CD4-positive, alpha-beta T cell treated with Interleukin-2 at 100 ng/mL for 4 hours (primary cell): Measurements from ENCODE around the gene C1S.
A peak's percentile ranks its signal among the peaks of the same experiment; 100 is the strongest.
"Not testable (repeated sequence)": the region's sequence is repeated elsewhere in the genome, so short reads cannot be mapped to it uniquely, and the experiment has no call there.

Experiments used
- DNase-seq: peaks from one replicate; pipeline ENCODE4 v3.0.0-alpha.2; 2020; ENCODE audit warnings: low spot score

Gene C1S

GRCh38 chr12:7103837-7104584 lies 43.5 kb downstream of the C1S start:
- DNase-seq = no peak

GRCh38 chr12:7106082-7106481 lies 45.6 kb downstream of the C1S start:
- no peak for DNase-seq

DNA sequence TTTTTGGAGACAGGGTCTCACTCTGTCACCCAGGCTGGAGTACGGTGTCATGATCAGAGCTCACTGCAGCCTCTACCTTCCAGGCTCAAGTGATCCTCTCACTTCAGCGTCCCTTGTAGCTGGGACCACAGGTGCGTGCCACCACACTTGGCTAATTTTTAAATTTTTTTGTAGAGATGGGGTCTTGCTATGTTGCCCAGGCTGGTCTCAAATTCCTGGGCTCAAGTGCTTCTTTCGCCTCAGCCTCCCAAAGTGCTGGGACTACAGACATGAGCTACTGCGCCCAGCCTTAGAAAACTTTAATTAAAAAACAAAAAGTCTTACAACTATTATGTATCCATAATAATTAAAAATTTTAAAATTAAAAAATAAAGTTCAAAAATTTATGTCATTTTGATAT lies 46.7 kb downstream of the C1S start:
- not testable (repeated sequence) for DNase-seq

GRCh38 chr12:7107636-7108002 lies 47.1 kb downstream of the C1S start:
- no peak for DNase-seq

- DNase-seq = peak; percentile 76
Observed at GRCh38 chr12:7108003-7108795, 47.7 kb downstream of the C1S start.

DNA sequence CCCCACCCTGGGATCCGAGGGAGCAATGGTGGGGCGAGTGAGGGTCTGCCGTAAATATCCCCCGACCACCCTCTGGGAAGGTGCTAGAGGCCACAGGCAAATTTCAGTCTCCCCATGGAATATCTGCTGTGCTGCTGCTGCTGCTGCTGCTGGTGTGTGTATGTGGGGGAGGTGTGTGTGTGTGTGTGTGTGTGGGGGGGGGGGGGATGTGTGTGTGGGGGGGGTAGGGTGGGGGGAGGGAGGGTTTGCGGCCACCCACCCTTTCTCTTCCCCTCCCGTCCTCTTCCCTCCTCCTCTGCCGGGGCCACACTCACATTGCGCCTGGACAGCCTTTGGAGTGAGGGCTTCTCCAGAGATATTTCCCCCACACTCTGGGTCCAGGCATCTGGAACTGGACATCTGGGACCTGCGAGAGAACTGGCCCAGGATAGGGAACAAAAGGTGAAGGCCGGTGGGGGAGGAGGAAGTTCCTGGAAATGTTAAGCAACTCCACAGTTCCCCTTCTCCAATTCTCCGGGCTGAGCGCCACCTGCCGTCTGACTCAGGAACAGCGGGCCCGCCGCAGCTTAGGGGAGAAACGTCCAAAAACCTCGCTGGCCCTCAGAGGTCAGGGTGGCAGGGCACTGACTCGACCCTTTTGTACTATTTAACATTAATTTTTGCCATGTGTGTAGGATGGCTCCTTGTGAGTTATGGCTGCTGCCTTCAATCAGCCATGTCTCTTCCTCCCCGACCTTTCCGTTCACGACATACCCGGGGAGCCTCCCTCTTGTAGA lies 48.5 kb downstream of the C1S start, which contains the start of gene C1RL:
TSS of gene C1RL (minus strand) at position 419 of the 776 bp plus-strand sequence. CDS start at position 385, 34 bp downstream.
- DNase-seq = peak; percentile 82

- DNase-seq = no peak
Observed at GRCh38 chr12:7109572-7109920, 49.0 kb downstream of the C1S start.

- DNase-seq = no peak
Observed at GRCh38 chr12:7110661-7111060, 50.1 kb downstream of the C1S start.

DNA sequence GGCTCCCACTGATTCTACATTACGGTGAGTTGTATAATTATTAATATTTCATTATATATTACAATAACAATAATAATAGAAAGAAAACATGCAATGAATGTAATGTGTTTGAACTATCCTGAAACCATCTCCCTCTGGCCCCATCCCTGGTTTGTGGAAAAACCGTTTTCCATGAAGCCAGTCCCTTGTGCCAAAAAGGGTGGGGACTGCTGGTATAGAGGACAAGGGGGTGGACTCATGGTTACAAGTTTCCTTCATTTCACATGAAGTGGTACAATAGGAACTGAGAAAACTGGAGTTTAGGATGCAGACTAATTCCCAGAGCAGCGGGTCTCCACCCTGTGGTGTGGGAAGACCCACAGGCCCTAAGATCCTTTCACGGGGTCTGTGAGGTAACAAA lies 51.5 kb downstream of the C1S start:
- DNase-seq = no peak

DNA sequence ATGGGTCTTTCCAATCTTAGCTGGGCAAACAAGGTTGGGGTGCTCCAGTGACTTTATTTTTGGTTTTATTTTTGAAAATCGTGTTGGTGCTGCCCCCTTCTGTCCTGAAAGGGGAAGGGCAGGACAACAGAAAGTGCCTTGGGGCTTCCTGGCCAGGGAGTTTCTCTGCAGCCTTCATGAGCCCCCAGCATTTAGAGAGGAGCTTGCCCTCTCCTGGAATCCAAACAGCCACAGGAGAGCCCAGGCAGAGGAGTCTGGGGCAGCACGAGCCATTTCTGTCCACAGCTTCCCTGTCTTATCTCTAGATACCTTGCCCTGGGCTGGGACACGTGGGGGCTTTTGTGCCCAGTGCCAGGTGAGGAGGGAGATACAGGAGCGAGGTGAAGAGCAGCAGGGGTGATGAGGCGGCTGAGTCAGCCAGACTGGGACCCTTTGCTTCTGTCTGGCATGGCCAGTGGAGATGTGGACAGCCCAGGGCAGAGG lies 52.9 kb downstream of the C1S start:
- DNase-seq = peak; percentile 72

DNA sequence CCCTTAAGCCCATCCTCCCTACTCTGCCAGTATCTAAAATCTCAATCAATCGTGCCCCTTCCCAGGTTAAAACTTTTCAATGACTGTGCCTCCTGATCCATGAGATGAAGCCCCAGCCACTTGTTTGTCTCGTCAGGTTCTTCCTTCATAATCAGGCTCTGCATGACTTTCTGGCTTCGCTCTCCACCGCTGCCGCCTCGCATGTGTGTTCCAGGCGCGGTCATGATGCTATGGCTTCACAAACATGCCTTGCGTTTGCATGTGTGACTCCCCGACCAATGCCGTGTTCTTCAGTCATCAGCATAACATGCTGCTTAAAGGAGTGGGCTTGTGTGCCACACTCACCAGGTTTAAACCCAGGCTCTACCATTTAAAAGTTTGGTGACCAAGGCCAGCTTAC lies 53.5 kb downstream of the C1S start:
- DNase-seq = no peak

DNA sequence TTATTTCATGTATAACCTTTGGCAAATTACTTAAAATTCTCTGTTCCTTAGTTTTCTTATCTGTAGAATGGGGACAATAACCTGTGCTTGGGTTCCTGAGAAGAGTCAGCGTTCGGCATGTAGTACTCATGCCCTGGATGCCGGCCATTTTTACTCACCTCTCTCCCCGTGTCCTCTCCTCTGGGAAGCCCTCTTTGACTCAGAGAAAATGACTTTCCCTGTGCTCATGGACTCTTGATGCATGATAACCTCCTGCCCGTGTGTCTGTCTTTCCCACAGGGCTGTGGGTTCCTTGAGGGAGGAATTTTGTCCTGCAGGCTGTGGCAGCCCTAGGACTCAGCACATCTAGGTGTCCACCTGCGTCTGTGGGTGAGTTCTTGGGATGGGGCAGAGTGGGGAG lies 54.3 kb downstream of the C1S start:
- no peak for DNase-seq

DNA sequence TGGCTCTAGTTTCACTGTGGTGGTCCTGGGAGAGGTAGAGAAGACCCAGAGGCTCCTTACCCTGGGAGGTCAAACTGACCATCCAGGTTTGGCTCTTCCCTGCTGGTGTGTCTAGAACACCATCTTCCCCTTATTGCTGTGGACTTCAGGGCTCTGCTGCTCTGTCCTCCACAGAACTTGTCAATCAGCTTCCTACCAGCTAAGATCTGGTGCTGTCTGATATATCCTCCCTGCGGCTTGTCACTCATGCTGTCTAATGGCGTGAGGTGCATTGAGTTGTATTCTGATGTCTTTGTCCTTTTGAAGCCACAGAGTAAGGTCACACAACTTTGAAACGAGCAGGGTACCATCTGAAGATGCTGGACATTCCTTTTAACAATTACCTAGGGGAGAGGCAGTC lies 55.7 kb downstream of the C1S start:
- no peak for DNase-seq

- DNase-seq = no peak
Observed at GRCh38 chr12:7116916-7117315, 56.4 kb downstream of the C1S start.

DNA sequence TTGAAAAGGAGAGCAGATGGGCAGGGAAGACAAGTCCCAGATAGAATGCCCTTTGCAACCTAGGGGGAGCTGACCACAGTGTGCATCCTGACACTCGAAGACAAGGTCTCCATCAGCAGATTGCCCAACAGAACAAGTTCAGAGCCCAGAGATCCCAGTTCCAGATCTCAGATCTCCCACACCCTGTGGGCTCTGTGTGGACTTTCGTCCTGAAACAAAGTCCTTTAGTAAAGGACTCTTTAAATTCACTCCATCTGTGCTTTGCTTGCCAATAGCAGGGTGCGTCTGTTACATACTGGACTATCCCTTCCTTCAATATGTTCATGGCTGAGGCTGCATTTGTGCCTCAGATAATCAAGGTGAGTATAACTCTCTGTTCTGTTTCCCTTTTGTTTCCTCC lies 57.2 kb downstream of the C1S start:
- DNase-seq = no peak

DNA sequence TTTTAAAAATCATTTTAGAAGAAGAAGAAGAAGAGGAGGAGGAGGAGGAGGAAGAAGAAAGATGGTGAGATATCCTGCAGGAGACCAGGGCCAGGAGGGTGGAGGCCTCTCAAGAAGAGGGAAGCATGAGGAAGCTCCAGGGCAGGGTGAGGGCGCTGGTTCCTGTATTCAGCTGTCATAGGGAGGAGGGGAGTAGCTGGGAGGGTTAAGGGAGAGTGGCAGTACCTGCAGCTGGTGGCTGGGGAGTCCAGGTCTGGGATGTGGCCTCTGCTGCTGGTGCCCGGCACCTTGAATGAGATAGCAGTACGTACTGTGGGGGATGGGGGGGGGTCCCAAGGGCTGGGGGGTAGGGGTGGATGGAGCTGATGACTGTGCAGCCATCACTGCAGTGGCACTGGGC lies 58.4 kb downstream of the C1S start:
- no peak for DNase-seq

GRCh38 chr12:7120166-7120565 lies 59.6 kb downstream of the C1S start:
- DNase-seq = no peak
